Measurements from ENCODE around the gene TTLL11.

The TTLL11 gene

GRCh38 chr9:121990600-121991306 is 102.4 kb downstream of the TTLL11 start:
- no peak for TF ChIP-seq CTCF (conservative IDR thresholded peaks at IDR 0.05; ENCODE audit: low read depth, low read length)
- no peak overlapping the region for H3K4me3 ChIP-seq (ENCODE audit: low read length)
- DNase-seq (ENCODE audit: low read depth): no peak

GRCh38 chr9:121989010-121989409 is 104.1 kb downstream of the TTLL11 start:
- no peak for DNase-seq (ENCODE audit: low read depth)
- no peak overlapping the region for H3K4me3 ChIP-seq (ENCODE audit: low read length)
- TF ChIP-seq CTCF (conservative IDR thresholded peaks at IDR 0.05; ENCODE audit: low read depth, low read length): peak; percentile 54

- DNase-seq (ENCODE audit: low read depth): no peak
These were observed 105.8 kb downstream of the TTLL11 start for GRCh38 chr9:121987314-121987713.

GRCh38 chr9:121985792-121986494 is 107.2 kb downstream of the TTLL11 start:
- peak; percentile 16 for TF ChIP-seq CTCF (conservative IDR thresholded peaks at IDR 0.05; ENCODE audit: low read depth, low read length)
- DNase-seq (ENCODE audit: low read depth): no peak
- no peak overlapping the region for H3K4me3 ChIP-seq (ENCODE audit: low read length)

More at GRCh38 chr9:121987314-121987713, 105.8 kb downstream of the TTLL11 start:
- H3K4me3 ChIP-seq (ENCODE audit: low read length): no peak overlapping the region
- no peak for TF ChIP-seq CTCF (conservative IDR thresholded peaks at IDR 0.05; ENCODE audit: low read depth, low read length)

- DNase-seq (ENCODE audit: low read depth): peak; percentile 86
- TF ChIP-seq CTCF (conservative IDR thresholded peaks at IDR 0.05; ENCODE audit: low read depth, low read length): no peak
- no peak overlapping the region for H3K4me3 ChIP-seq (ENCODE audit: low read length)
These were observed 108.2 kb downstream of the TTLL11 start for GRCh38 chr9:121984726-121985402.

- TF ChIP-seq CTCF (conservative IDR thresholded peaks at IDR 0.05; ENCODE audit: low read depth, low read length): no peak
- no peak for DNase-seq (ENCODE audit: low read depth)
- no peak overlapping the region for H3K4me3 ChIP-seq (ENCODE audit: low read length)
These were observed 109.4 kb downstream of the TTLL11 start for GRCh38 chr9:121983736-121984135.

Measured in retinal pigment epithelial cell (primary cell).